ENCODE measurements around the gene CDC5L. TPM values are rescaled to one million over a fixed set of nuclear protein-coding genes. Genes with fewer than 3 reads are reported as not detected.
A peak's percentile ranks its signal among the peaks of the same experiment; 100 is the strongest.

The CDC5L gene
- total and polyA plus RNA-seq, 2 of the 13 experiments (the other 11 are each of a cell fraction or from before 2014, with no cell fraction given): 11.0 to 34.2 TPM

DNA sequence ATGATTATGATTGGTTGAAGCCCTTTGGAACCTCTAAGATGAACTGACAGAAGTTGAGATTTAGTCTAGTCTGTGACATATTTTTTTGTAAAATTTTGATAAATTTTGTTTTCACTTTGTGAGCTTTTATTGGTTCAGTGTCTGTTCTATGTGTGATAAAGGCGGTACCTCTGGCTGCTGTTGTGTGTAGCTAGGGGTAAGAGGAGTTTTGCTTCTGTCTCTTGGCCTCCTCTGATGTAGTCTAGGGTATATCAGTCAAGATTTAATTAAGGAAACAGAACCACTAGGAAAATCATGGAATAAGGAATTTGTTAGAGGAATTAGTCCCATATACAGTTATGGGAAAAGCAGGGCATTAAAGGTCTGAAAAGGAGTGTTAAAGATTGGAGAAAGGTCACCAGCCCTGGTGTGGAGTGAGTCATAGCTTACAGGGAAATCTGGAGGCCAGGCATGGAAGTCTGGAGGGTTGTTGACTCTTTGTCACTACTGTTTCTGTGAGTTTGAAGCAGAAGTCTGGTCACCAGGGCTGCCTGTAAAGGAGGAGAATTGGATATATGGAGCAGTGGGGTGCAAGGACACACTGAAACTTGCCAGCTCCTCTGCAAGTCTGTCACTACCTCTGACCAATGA lies 28.5 kb downstream of the CDC5L start (continued):
- TF ChIP-seq, protein P1, sequence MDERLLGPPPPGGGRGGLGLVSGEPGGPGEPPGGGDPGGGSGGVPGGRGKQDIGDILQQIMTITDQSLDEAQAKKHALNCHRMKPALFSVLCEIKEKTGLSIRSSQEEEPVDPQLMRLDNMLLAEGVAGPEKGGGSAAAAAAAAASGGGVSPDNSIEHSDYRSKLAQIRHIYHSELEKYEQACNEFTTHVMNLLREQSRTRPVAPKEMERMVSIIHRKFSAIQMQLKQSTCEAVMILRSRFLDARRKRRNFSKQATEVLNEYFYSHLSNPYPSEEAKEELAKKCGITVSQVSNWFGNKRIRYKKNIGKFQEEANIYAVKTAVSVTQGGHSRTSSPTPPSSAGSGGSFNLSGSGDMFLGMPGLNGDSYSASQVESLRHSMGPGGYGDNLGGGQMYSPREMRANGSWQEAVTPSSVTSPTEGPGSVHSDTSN (CRISPR knock-in tag; IDR thresholded peaks at IDR 0.05): no peak
- TF ChIP-seq NCOA1 (CRISPR knock-in tag; IDR thresholded peaks at IDR 0.05) (no peak), NFE2L1 (CRISPR knock-in tag; IDR thresholded peaks at IDR 0.05; ENCODE audit: borderline replicate concordance) (no peak), FOXA1 (IDR thresholded peaks at IDR 0.05) (no peak), FOXA1 (CRISPR knock-in tag; IDR thresholded peaks at IDR 0.05) (peak; percentile 35; the same call in 1 of the 2 replicates), ZSCAN20 (CRISPR knock-in tag; IDR thresholded peaks at IDR 0.05; ENCODE audit: borderline replicate concordance) (no peak), SAP130 (CRISPR knock-in tag; IDR thresholded peaks at IDR 0.05; ENCODE audit: low read depth) (peak; percentile 36; the same call in 1 of the 2 replicates), RAD21 (CRISPR knock-in tag; IDR thresholded peaks at IDR 0.05) (no peak), PHB2 (IDR thresholded peaks at IDR 0.05; ENCODE audit: partially characterized antibody) (no peak), ATM (IDR thresholded peaks at IDR 0.05; ENCODE audit: borderline replicate concordance) (no peak), ARNTL (CRISPR knock-in tag; IDR thresholded peaks at IDR 0.05) (no peak), PHF21A (CRISPR knock-in tag; IDR thresholded peaks at IDR 0.05) (no peak), HMGA1 (CRISPR knock-in tag; conservative IDR thresholded peaks at IDR 0.05) (no peak), ZNF672 (CRISPR knock-in tag; IDR thresholded peaks at IDR 0.05) (no peak), NFKBIZ (CRISPR knock-in tag; IDR thresholded peaks at IDR 0.05) (no peak), FOSL2 (CRISPR knock-in tag; IDR thresholded peaks at IDR 0.05) (peak; percentile 78), RARA (CRISPR knock-in tag; IDR thresholded peaks at IDR 0.05) (peak; percentile 20; the same call in 1 of the 2 replicates)
- TF ChIP-seq, protein P2, sequence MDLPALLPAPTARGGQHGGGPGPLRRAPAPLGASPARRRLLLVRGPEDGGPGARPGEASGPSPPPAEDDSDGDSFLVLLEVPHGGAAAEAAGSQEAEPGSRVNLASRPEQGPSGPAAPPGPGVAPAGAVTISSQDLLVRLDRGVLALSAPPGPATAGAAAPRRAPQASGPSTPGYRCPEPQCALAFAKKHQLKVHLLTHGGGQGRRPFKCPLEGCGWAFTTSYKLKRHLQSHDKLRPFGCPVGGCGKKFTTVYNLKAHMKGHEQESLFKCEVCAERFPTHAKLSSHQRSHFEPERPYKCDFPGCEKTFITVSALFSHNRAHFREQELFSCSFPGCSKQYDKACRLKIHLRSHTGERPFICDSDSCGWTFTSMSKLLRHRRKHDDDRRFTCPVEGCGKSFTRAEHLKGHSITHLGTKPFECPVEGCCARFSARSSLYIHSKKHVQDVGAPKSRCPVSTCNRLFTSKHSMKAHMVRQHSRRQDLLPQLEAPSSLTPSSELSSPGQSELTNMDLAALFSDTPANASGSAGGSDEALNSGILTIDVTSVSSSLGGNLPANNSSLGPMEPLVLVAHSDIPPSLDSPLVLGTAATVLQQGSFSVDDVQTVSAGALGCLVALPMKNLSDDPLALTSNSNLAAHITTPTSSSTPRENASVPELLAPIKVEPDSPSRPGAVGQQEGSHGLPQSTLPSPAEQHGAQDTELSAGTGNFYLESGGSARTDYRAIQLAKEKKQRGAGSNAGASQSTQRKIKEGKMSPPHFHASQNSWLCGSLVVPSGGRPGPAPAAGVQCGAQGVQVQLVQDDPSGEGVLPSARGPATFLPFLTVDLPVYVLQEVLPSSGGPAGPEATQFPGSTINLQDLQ (CRISPR knock-in tag; IDR thresholded peaks at IDR 0.05): no peak
